Measurements from ENCODE around the gene SUN3. TPM values are rescaled to one million over a fixed set of nuclear protein-coding genes. Genes with fewer than 3 reads are reported as not detected.

SUN3 gene
- total RNA-seq, 1 experiment from 2014 or later, result not detected

DNA sequence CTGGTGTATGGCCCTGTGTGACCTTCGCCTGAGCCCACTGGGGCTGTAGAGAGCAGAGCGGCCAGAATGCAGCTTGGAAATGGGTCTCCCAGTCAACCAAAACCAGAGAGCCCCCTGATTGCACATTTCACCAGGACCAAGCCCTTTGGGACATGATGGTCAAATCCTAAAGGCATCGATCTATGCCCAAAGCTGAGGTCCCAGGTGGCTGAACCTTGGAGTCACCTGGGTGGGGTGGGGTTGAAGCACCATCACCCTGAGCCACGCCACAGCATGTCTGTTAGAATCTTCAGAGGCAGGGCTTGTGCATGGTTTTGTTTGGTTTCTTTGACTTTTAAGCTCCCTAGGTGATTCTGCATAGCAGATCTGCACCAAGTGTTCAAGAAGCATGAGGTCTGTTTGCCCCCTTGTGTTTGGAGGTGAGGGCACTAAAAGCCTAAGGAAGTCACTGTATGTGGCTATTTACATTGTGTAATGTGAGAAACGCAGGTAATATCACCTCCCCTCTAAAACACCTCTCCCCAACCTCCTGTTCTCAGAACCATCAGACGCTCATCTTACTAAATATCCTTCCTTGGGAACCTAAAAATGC lies 90.2 kb downstream of the SUN3 start:
- no peak overlapping the region for H3K27ac ChIP-seq (ENCODE audit: insufficient read length, low read depth, low read length)
- H2BK20ac ChIP-seq (ENCODE audit: low read depth, low read length, poor library complexity, severe bottlenecking), result no peak overlapping the region
- H3K9me3 ChIP-seq (ENCODE audit: control insufficient read depth, low read depth, low read length), result no peaks in the 10 kb centered on the region
- H3K18ac ChIP-seq (ENCODE audit: insufficient read length, low read depth, low read length), result no peak overlapping the region
- H3K23me2 ChIP-seq (ENCODE audit: insufficient read length, low read depth, low read length, poor library complexity, severe bottlenecking), result no peaks in the 10 kb centered on the region
- no peak overlapping the region for H2BK12ac ChIP-seq (ENCODE audit: insufficient read length, low read depth, low read length)
- H3K23ac ChIP-seq (ENCODE audit: insufficient read length, low read depth, low read length), result no peak overlapping the region
- peaks cover 48 to 53% of the 10 kb centered on the region in 2 experiments for H3K4me1 Mint-ChIP-seq
- H2AK5ac ChIP-seq (ENCODE audit: insufficient read length, low read length), result no peak overlapping the region
- no peaks in the 10 kb centered on the region; the same call in 1 of the 2 replicates for H3K27me3 Mint-ChIP-seq (ENCODE audit: low read depth)
- no peak overlapping the region for H3K14ac ChIP-seq (ENCODE audit: insufficient read depth, low read length)
- no peaks in the 10 kb centered on the region for H3K79me1 ChIP-seq (ENCODE audit: insufficient read depth, low read depth, low read length, poor library complexity, severe bottlenecking)
- peak overlapping the region in 1 of 3 experiments; percentile 13; a peak in 1 of 7 replicates for H3K27ac Mint-ChIP-seq
- H2BK120ac ChIP-seq (ENCODE audit: low read depth, low read length, poor library complexity, severe bottlenecking), result no peak overlapping the region
- no peak overlapping the region for H3K4me2 ChIP-seq (ENCODE audit: insufficient read depth, insufficient read length, low read length)
- no peaks in the 10 kb centered on the region for H3K9me3 Mint-ChIP-seq
- H3K9ac ChIP-seq (ENCODE audit: extremely low read depth, insufficient read length, low read length), result no peak overlapping the region
- no peak overlapping the region for H2BK5ac ChIP-seq (ENCODE audit: insufficient read length, low read length)
- no peak overlapping the region for H2AFZ ChIP-seq (ENCODE audit: low read length)
- no peak overlapping the region for H3K4ac ChIP-seq (ENCODE audit: low read depth, low read length)
- peaks cover 8% of the 10 kb centered on the region; the same call in 1 of the 2 replicates for H3K4me1 ChIP-seq (ENCODE audit: insufficient read depth, low read length)
- H4K8ac ChIP-seq (replicated peaks; ENCODE audit: insufficient read length, low read depth, low read length), result no peak overlapping the region
- WGBS (ENCODE audit: extremely low coverage, insufficient read length, low lambda C conversion rate), result no CpG with 5 or more reads among the region's 6 CpGs
- H4K20me1 ChIP-seq (ENCODE audit: control insufficient read depth, insufficient read depth, insufficient read length), result no peaks in the 10 kb centered on the region
- H3K4me3 Mint-ChIP-seq, result no peak overlapping the region
- no peak overlapping the region for H2BK15ac ChIP-seq (ENCODE audit: low read depth, low read length)
- no peak overlapping the region for H3K56ac ChIP-seq (ENCODE audit: insufficient read length, low read depth, low read length)
- TF ChIP-seq CTCF (conservative IDR thresholded peaks at IDR 0.05), result peak; percentile 47; the same call in 2 of the 3 replicates
- H3K79me2 ChIP-seq (ENCODE audit: insufficient read depth, low read length), result no peaks in the 10 kb centered on the region
- H4K5ac ChIP-seq (ENCODE audit: insufficient read length, low read depth, low read length), result no peak overlapping the region
- no peak overlapping the region for H4K91ac ChIP-seq (ENCODE audit: insufficient read length, low read depth, low read length)
- no peak overlapping the region for H3T11ph ChIP-seq (ENCODE audit: low read length)
- H3K36me3 Mint-ChIP-seq (ENCODE audit: insufficient read depth in 1 of 3, low read depth in 3 of 3), result no peaks in the 10 kb centered on the region
- no peak for DNase-seq
- H3K27me3 ChIP-seq (ENCODE audit: insufficient read depth, low read length), result no peaks in the 10 kb centered on the region
